A673 (cell line): ENCODE results near the gene ELFN1. TPM values are rescaled to one million over a fixed set of nuclear protein-coding genes. Genes with fewer than 3 reads are reported as not detected.

Source experiments
- BruUV-seq: library from RNA; stranded (reverse); fragments of 400-500 nt; replicated peaks from 2 replicates; lab custom pipeline; 2021; lab: Mats Ljungman, UMichigan
- CTCF ChIA-PET: fragments of 300-600 bp; sonication (Branson Sonifier 250); formaldehyde crosslinking; loops from one replicate; lab custom pipeline; 2022; ENCODE audit warnings: antibody characterized with exemption; lab: Charles Lee
- POLR2A ChIA-PET: fragments of 300-600 bp; sonication (Branson Sonifier 250); formaldehyde crosslinking; loops from one replicate; lab custom pipeline; 2022; ENCODE audit warnings: antibody characterized with exemption; ENCODE audit not compliant: low non-redundant PET; lab: Charles Lee
- DNase-seq: peaks from one replicate; pipeline ENCODE4 v3.0.0-alpha.2; 2015; ENCODE audit warnings: low spot score
- H3K27ac ChIP-seq: fragments of 200-600 bp; sonication (generic); 2 replicates; pipeline ENCODE4 v1.5.1; 2016; ENCODE audit warnings: mixed run types, low read depth, mild to moderate bottlenecking, mixed read lengths, antibody characterized with exemption, low read length; ENCODE audit not compliant: poor library complexity, severe bottlenecking
- H3K27me3 ChIP-seq: fragments of 200-600 bp; sonication (generic); replicated peaks from 2 replicates; pipeline ENCODE4 v1.6.1; 2017; ENCODE audit warnings: mixed run types, low read depth, mild to moderate bottlenecking, mixed read lengths, antibody characterized with exemption, low read length; ENCODE audit not compliant: insufficient read depth, poor library complexity
- H3K36me3 ChIP-seq: fragments of 200-600 bp; sonication (generic); 2 replicates; pipeline ENCODE4 v1.6.1; 2016; ENCODE audit warnings: mixed run types, mild to moderate bottlenecking, mixed read lengths, antibody characterized with exemption, low read length; ENCODE audit not compliant: insufficient read depth, poor library complexity, severe bottlenecking
- H3K4me1 ChIP-seq: fragments of 200-600 bp; sonication (generic); 2 replicates; pipeline ENCODE4 v1.6.1; 2017; ENCODE audit warnings: mixed run types, mild to moderate bottlenecking, mixed read lengths, antibody characterized with exemption, low read length; ENCODE audit not compliant: insufficient read depth, poor library complexity, severe bottlenecking
- H3K4me3 ChIP-seq: fragments of 200-600 bp; sonication (generic); 2 replicates; pipeline ENCODE4 v1.5.1; 2016; ENCODE audit warnings: low read depth, mixed run types, mild to moderate bottlenecking, mixed read lengths, low read length; ENCODE audit not compliant: poor library complexity, severe bottlenecking
- H3K9me3 ChIP-seq: fragments of 200-600 bp; sonication (generic); 2 replicates; pipeline ENCODE4 v1.6.1; 2016; ENCODE audit warnings: mixed run types, low read depth, mild to moderate bottlenecking, mixed read lengths, antibody characterized with exemption, low read length; ENCODE audit not compliant: poor library complexity, severe bottlenecking
- EZH2 ChIP-seq: fragments of 200-600 bp; sonication (generic); IDR thresholded peaks from 2 replicates; pipeline ENCODE4 v1.6.1; 2017; ENCODE audit warnings: borderline replicate concordance, low read depth, mild to moderate bottlenecking, mixed read lengths, antibody characterized with exemption, low read length; ENCODE audit not compliant: poor library complexity, severe bottlenecking
- intact Hi-C: fragments of 100-400 bp; cut with micrococcal nuclease; formaldehyde crosslinking; loops from one replicate; pipeline ENCODE4 v1.10.0; 2022; ENCODE audit not compliant: unreplicated experiment
- total RNA-seq: library from RNA; stranded (reverse); gene quantifications from 2 replicates; pipeline ENCODE4 v1.2.3, GENCODE V29; 2021
- TF ChIP-seq, protein P1 (sequence below): fragments of 300-800, 200-600 bp; sonication (generic); conservative IDR thresholded peaks from 2 replicates; pipeline ENCODE4 v1.5.1; 2017; ENCODE audit warnings: low read depth, mild to moderate bottlenecking, antibody characterized with exemption, low read length, moderate library complexity, mixed read lengths

The ELFN1 gene
- total RNA-seq, 1 experiment from 2014 or later: not detected

DNA sequence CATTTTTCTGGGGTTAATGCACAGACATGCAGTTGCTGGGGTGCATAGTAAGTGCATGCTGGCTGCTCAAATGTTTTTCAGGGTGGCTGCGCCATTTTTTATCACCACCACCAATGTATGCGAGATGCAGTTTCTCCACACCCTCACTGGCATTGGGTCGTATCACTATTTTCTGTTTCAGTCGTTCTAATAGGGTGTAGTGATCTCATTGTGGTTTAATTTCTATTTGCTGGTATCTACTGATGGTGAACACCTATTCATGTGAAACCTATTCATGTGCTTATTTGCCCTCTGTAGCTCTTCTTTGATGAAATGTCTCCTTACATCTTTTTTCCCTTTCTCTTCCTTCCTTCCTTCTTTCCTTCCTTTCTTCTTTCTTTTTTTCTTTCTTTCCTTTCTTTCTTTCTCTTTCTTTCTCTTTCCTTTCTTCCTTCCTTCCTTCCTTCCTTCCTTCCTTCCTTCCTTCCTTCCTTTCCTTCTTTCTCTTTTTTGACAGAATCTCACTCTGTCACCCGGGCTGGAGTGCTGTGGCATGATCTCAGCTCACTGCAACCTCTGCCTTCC is 84.3 kb downstream of the ELFN1 start:
- Histone ChIP-seq H3K36me3 (no peaks in the 10 kb centered on the region), H3K9me3 (no peaks in the 10 kb centered on the region), H3K27ac (no peak overlapping the region), H3K4me1 (no peaks in the 10 kb centered on the region), H3K27me3 (peaks cover 14% of the 10 kb centered on the region), H3K4me3 (no peak overlapping the region)
- ChIA-PET CTCF (interaction anchor here (0.7 kb wide), 1 partner anchor 444 kb away, joined by 7 read pairs; no protein-coding TSS in a partner anchor), POLR2A (no interaction called here)
- intact Hi-C loops: loop anchor here (10.0 kb wide), 1 partner anchor 170 kb away; no protein-coding TSS in a partner anchor
- no TSS peak for BruUV-seq
- DNase-seq: no peak
- TF ChIP-seq, protein P1, sequence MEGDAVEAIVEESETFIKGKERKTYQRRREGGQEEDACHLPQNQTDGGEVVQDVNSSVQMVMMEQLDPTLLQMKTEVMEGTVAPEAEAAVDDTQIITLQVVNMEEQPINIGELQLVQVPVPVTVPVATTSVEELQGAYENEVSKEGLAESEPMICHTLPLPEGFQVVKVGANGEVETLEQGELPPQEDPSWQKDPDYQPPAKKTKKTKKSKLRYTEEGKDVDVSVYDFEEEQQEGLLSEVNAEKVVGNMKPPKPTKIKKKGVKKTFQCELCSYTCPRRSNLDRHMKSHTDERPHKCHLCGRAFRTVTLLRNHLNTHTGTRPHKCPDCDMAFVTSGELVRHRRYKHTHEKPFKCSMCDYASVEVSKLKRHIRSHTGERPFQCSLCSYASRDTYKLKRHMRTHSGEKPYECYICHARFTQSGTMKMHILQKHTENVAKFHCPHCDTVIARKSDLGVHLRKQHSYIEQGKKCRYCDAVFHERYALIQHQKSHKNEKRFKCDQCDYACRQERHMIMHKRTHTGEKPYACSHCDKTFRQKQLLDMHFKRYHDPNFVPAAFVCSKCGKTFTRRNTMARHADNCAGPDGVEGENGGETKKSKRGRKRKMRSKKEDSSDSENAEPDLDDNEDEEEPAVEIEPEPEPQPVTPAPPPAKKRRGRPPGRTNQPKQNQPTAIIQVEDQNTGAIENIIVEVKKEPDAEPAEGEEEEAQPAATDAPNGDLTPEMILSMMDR: no peak
- TF ChIP-seq EZH2: no peak

DNA sequence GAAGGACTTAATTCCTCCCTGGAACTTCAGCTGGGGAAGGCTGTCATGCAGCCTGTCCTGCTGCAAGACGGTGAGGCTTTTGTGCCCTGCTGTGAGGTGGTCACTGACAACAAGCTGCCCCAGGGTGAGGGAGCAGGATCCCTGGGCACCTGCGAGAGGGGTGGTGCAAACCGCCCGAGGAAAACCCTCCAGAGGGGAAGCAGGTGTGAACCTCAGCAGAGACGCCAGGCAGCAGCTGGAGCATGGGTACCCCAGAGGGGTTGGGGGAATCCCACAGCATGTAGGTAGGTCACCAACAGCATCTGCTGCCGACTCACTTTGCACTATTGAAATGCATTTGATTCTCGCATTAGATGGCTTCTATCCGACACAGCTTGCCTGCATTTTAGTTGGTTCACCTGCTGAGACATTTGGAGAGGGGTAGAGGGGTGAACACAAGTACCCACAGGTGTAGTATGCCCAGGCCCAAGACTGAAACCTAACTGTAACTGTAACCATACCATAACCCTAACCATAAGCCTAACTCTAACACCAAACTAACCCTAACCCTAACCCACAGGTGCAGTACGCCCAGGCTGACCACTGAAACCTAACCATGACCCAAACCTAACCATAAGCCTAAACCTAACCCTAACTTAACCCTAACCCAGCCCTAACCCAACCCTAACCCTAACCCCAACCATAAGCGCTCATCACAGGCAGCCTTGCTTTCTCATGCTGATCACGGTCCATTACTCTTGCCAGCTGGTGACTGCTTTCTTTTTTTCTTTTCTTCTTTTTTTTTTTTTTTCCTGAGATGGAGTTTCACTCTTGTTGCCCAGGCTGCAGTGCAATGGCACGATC is 85.9 kb downstream of the ELFN1 start:
- no peaks in the 10 kb centered on the region for H3K4me1 ChIP-seq
- H3K27ac ChIP-seq: no peak overlapping the region
- no TSS peak for BruUV-seq
- POLR2A ChIA-PET: no interaction called here
- DNase-seq: no peak
- CTCF ChIA-PET: no interaction called here
- TF ChIP-seq EZH2: no peak
- TF ChIP-seq, protein P1: no peak
- no peaks in the 10 kb centered on the region for H3K36me3 ChIP-seq
- no peak overlapping the region for H3K4me3 ChIP-seq
- no peaks in the 10 kb centered on the region for H3K9me3 ChIP-seq
- intact Hi-C loops: loop anchor here (10.0 kb wide), 1 partner anchor 171 kb away; no protein-coding TSS in a partner anchor
- H3K27me3 ChIP-seq: peaks cover 14% of the 10 kb centered on the region

DNA sequence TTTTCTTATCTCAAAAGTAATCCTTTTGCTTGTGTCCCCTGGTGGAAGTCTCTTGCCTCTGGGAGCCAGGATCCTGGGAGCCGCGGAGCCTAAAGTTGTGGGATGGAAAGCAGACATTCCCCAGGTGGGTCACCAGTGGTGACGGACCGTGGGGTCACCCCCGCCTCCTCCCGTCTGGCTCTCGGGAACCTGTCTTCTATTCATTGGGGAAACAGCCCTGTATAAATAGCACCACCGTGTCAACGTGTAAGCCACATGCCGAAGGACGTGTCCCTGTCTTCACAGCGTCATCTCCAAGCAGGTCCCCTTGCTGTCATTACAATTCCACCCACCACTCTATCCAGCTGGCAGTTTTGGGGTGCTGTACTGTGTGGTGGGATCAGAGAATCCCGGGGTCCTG is 87.5 kb downstream of the ELFN1 start:
- ChIA-PET CTCF (no interaction called here), POLR2A (no interaction called here)
- no peak for DNase-seq
- Histone ChIP-seq H3K36me3 (no peaks in the 10 kb centered on the region), H3K4me1 (no peaks in the 10 kb centered on the region), H3K4me3 (no peak overlapping the region), H3K9me3 (no peaks in the 10 kb centered on the region), H3K27ac (no peak overlapping the region), H3K27me3 (peaks cover 14% of the 10 kb centered on the region)
- no TSS peak for BruUV-seq
- intact Hi-C loops: loop anchor here (10.0 kb wide), 1 partner anchor 173 kb away; no protein-coding TSS in a partner anchor
- no peak for TF ChIP-seq EZH2
- TF ChIP-seq, protein P1: no peak
